HEK293 (cell line): Measurements from ENCODE around the gene SSBP2.
A peak's percentile ranks its signal among the peaks of the same experiment; 100 is the strongest.
"Not testable (repeated sequence)": the region's sequence is repeated elsewhere in the genome, so short reads cannot be mapped to it uniquely, and the experiment has no call there.

Experiments used
- CTCF ChIA-PET: fragments of 350-600 bp; formaldehyde crosslinking; extraction: SDS; loops from one replicate; lab custom pipeline; 2021; ENCODE audit warnings: antibody characterized with exemption; lab: Yijun Ruan, JAX
- POLR2A ChIA-PET: fragments of 300-600 bp; formaldehyde crosslinking; extraction: SDS; loops from one replicate; lab custom pipeline; 2020; ENCODE audit warnings: antibody characterized with exemption, inconsistent platforms; lab: Yijun Ruan, JAX
- H3K27ac ChIP-seq: fragments of 200-500 bp; sonication (Bioruptor generic); 2 replicates; pipeline ENCODE4 v1.5.1; 2014; ENCODE audit warnings: low read depth, low read length, control low read depth, inconsistent platforms; ENCODE audit errors: extremely low read depth
- H3K36me3 ChIP-seq, 2 experiments: fragments of 200-500 bp in 1 of 2; sonication (Bioruptor generic) in 1 of 2; 1 replicate in 1 of 2; 2 replicates in 1 of 2; pipeline ENCODE4 v1.5.1; 2014 to 2017; ENCODE audit warnings: inconsistent platforms in 2 of 2, low read length in 2 of 2; ENCODE audit not compliant: control insufficient read depth in 2 of 2, insufficient read depth in 1 of 2
- H3K4me1 ChIP-seq: fragments of 200-500 bp; sonication (Bioruptor generic); 2 replicates; pipeline ENCODE4 v1.5.1; 2014; ENCODE audit warnings: mild to moderate bottlenecking, low read length, inconsistent platforms; ENCODE audit not compliant: control insufficient read depth, insufficient read depth
- H3K4me3 ChIP-seq: 2 replicates; pipeline ENCODE4 v1.5.1; 2011; ENCODE audit warnings: low read depth, mild to moderate bottlenecking, control low read depth, low read length, moderate library complexity
- H3K9me3 ChIP-seq: fragments of 200-500 bp; sonication (Bioruptor generic); 2 replicates; pipeline ENCODE4 v1.5.1; 2014; ENCODE audit warnings: low read depth, low read length, inconsistent platforms; ENCODE audit not compliant: control insufficient read depth, insufficient read depth
- HOXA7 ChIP-seq: sonication (generic); formaldehyde crosslinking; IDR thresholded peaks from 2 replicates; pipeline ENCODE4 v1.8.1; 2022; ENCODE audit warnings: missing genetic modification reagents, borderline replicate concordance
- IKZF3 ChIP-seq: fragments of 450-650 bp; IDR thresholded peaks from 2 replicates; pipeline ENCODE4 v1.5.0; 2018; ENCODE audit warnings: missing biosample characterization, mild to moderate bottlenecking, missing genetic modification characterization, moderate library complexity
- KLF16 ChIP-seq: fragments of 450-650 bp; formaldehyde crosslinking; IDR thresholded peaks from 2 replicates; pipeline ENCODE4 v1.5.1; 2017; ENCODE audit warnings: missing biosample characterization, missing genetic modification characterization
- KLF7 ChIP-seq: fragments of 450-650 bp; formaldehyde crosslinking; IDR thresholded peaks from 2 replicates; pipeline ENCODE4 v1.5.1; 2016; ENCODE audit warnings: missing biosample characterization, missing genetic modification characterization, borderline replicate concordance
- MZF1 ChIP-seq: fragments of 450-650 bp; formaldehyde crosslinking; IDR thresholded peaks from 2 replicates; pipeline ENCODE4 v1.5.1; 2017; ENCODE audit warnings: missing biosample characterization, missing genetic modification characterization, borderline replicate concordance
- PRDM10 ChIP-seq: fragments of 450-650 bp; formaldehyde crosslinking; IDR thresholded peaks from 2 replicates; pipeline ENCODE4 v1.5.1; 2016; ENCODE audit warnings: missing biosample characterization, missing genetic modification characterization
- ZBTB48 ChIP-seq: fragments of 450-650 bp; formaldehyde crosslinking; IDR thresholded peaks from 2 replicates; pipeline ENCODE4 v1.5.1; 2016; ENCODE audit warnings: missing biosample characterization, missing genetic modification characterization
- ZNF114 ChIP-seq: fragments of 450-650 bp; formaldehyde crosslinking; IDR thresholded peaks from 2 replicates; pipeline ENCODE4 v1.5.0; 2017; ENCODE audit warnings: missing biosample characterization, missing genetic modification characterization
- ZNF335 ChIP-seq: fragments of 450-650 bp; formaldehyde crosslinking; conservative IDR thresholded peaks from 2 replicates; pipeline ENCODE4 v1.5.1; 2016; ENCODE audit warnings: missing biosample characterization, missing genetic modification characterization
- ZNF423 ChIP-seq: fragments of 450-650 bp; formaldehyde crosslinking; IDR thresholded peaks from 2 replicates; pipeline ENCODE4 v1.5.1; 2016; ENCODE audit warnings: missing biosample characterization, missing genetic modification characterization
- ZNF449 ChIP-seq: fragments of 450-650 bp; formaldehyde crosslinking; IDR thresholded peaks from 2 replicates; pipeline ENCODE4 v1.5.1; 2017; ENCODE audit warnings: missing biosample characterization, mild to moderate bottlenecking, missing genetic modification characterization, moderate library complexity
- TF ChIP-seq, protein P1 (sequence below): fragments of 450-650 bp; IDR thresholded peaks from 2 replicates; pipeline ENCODE4 v1.5.1; 2018; ENCODE audit warnings: missing biosample characterization, missing genetic modification characterization

The SSBP2 gene

GRCh38 chr5:81409361-81409760 is 341.5 kb downstream of the SSBP2 start (continued):
- TF ChIP-seq, protein P1, sequence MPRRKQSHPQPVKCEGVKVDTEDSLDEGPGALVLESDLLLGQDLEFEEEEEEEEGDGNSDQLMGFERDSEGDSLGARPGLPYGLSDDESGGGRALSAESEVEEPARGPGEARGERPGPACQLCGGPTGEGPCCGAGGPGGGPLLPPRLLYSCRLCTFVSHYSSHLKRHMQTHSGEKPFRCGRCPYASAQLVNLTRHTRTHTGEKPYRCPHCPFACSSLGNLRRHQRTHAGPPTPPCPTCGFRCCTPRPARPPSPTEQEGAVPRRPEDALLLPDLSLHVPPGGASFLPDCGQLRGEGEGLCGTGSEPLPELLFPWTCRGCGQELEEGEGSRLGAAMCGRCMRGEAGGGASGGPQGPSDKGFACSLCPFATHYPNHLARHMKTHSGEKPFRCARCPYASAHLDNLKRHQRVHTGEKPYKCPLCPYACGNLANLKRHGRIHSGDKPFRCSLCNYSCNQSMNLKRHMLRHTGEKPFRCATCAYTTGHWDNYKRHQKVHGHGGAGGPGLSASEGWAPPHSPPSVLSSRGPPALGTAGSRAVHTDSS (tag by site-specific recombination), result no peak

DNA sequence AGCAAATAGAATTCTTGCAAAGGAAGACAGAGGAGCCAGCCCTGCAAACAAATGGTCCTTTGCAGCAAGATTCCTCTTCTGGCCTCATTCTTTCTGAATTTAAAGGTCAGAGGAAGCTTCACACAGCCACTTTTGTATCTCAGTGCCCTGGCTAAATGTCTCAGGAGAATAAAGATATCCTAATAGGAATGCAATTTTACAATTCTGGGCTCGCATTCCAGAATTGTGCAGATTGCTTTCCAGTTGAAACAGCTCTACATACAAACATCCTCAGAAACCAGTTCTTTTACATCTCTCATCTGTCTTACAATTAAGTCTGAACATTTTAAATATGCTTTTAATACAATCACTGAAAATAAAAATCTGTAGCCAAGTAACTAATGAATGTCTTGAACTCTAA is 342.4 kb downstream of the SSBP2 start:
- CTCF ChIA-PET, result interaction anchor here (0.7 kb wide), 1 partner anchor 121 kb away, joined by 3 read pairs; no protein-coding TSS in a partner anchor
- no peaks in the 10 kb centered on the region for H3K9me3 ChIP-seq
- H3K27ac ChIP-seq, result no peak overlapping the region
- POLR2A ChIA-PET, result no interaction called here
- no peak for TF ChIP-seq HOXA7 (CRISPR knock-in tag)
- no peak for TF ChIP-seq PRDM10 (tag by site-specific recombination)
- TF ChIP-seq ZBTB48, result no peak
- TF ChIP-seq KLF16, result no peak
- no peak for TF ChIP-seq ZNF114
- TF ChIP-seq KLF7, result no peak
- H3K4me3 ChIP-seq, result no peak overlapping the region
- H3K4me1 ChIP-seq, result no peaks in the 10 kb centered on the region
- no peaks in the 10 kb centered on the region for H3K36me3 ChIP-seq

GRCh38 chr5:81407811-81408210 is 343.1 kb downstream of the SSBP2 start:
- CTCF ChIA-PET, POLR2A ChIA-PET, H3K9me3 ChIP-seq, H3K4me3 ChIP-seq, H3K36me3 ChIP-seq, H3K4me1 ChIP-seq, H3K27ac ChIP-seq: not testable (repeated sequence)
- TF ChIP-seq MZF1 (tag by site-specific recombination), result 0 out of 2 replicates have a peak, but pooled peaks have one; percentile 56

DNA sequence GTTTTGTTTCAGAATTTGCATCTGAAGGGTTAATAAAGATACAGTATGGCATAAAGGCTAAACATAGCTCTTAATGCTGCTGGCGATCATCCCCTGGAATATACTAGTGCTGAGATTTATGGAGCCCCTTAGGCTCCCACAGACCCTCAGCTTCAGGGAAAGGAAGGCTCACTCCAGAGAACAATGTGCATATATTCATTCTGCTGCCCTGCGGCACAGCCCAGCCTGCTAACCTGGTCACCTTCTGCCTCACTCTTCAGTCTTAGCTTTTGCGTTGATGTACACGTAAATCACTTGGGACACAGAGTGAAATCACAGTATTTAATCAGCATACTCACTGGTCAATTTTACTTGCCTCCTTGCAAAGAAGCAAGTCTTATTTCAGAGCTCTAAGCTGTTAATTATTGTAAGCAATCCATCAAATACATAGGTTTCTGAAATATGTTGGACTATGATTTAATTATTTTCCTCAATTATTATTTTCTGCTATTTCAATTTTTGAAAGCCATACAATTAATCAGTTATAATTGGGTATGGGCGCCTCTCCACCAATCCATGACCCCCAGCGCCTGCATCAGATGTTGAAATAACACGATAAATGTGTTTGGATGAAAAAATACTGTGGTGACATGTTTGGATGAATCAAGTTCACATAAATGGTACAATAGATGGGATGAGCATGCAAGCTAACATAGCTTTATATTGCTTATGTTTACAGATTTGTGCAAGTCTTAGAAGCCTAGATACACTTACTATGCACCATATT is 345.6 kb downstream of the SSBP2 start:
- Histone ChIP-seq H3K36me3 (no peaks in the 10 kb centered on the region), H3K4me3 (no peak overlapping the region), H3K4me1 (no peaks in the 10 kb centered on the region), H3K9me3 (no peaks in the 10 kb centered on the region), H3K27ac (no peak overlapping the region)
- CTCF ChIA-PET, result interaction anchor here (0.6 kb wide), 1 partner anchor 589 kb away, joined by 3 read pairs; no protein-coding TSS in a partner anchor
- TF ChIP-seq ZNF335 (tag by site-specific recombination) (no peak), IKZF3 (tag by site-specific recombination) (no peak), ZNF449 (tag by site-specific recombination) (no peak), ZNF423 (tag by site-specific recombination) (no peak)
- POLR2A ChIA-PET, result interaction anchor here (0.6 kb wide), 1 partner anchor 1064 kb away, joined by 3 read pairs; no protein-coding TSS in a partner anchor
